Raji (cell line): Measurements from ENCODE around the gene BAHD1.

ENCODE experiments used
- POLR2A ChIP-seq: IDR thresholded peaks from 2 replicates; pipeline ENCODE4 v1.6.1; 2011; ENCODE audit warnings: low read depth, low read length, control low read depth; ENCODE audit not compliant: insufficient read depth

Gene BAHD1

GRCh38 chr15:40450047-40450446, 9.3 kb downstream of the BAHD1 start:
- no peak for TF ChIP-seq POLR2A

DNA sequence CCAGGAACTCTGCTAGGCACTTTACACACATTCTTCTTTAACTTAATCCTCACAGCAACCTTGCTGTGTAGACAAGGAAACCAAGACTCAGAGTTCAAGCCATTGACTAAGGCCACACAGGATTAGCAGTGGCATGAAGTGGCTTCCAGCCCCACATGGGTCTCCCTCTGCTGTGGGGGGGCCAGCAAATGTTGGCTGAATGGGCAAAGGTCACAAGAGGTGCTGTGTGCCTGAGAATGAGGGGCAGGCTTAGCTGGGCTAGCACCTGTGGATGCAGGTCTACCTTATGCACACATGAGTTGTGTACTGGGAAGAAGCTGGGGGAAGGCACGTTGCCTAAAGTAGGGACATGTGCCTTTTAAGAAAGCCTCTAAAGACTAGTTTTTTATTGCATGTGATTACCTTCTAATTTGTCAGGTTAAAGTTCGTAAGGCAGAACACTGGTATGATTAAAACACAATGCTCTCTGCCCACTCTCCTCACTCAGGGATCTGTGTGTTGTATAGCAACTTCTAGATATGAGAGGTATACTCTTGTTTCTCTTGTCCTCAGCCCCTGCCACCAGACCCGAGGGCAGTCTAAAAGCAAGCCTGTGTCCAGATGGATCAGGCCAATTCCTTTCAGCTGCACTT, 10.9 kb downstream of the BAHD1 start:
- no peak for TF ChIP-seq POLR2A

- no peak for TF ChIP-seq POLR2A
Measured at GRCh38 chr15:40452296-40453090, 11.7 kb downstream of the BAHD1 start.

GRCh38 chr15:40454904-40455391, 14.2 kb downstream of the BAHD1 start:
- no peak for TF ChIP-seq POLR2A

DNA sequence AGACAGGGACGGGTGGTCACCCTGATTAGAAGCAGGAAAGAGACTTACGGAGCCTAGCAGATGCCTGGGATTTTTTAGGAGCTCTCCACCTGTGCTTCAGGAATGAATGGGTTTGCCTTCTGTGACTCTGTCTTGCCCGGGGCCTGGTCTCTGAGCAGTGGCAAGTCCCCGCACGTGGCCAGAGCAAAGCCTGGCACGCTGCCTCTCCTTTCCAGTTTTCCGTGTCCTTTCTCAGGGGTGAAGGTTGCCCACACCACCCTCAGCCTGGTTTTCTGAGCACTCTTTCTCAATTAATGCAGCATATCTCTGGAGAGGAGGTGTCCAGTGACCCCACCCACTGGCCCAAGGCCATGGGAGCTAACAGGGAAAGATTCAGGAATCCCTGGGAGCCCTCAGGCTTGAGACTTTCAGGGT, 15.6 kb downstream of the BAHD1 start:
- TF ChIP-seq POLR2A, result no peak

- TF ChIP-seq POLR2A, result no peak
Measured at GRCh38 chr15:40456738-40457137, 16.0 kb downstream of the BAHD1 start.

DNA sequence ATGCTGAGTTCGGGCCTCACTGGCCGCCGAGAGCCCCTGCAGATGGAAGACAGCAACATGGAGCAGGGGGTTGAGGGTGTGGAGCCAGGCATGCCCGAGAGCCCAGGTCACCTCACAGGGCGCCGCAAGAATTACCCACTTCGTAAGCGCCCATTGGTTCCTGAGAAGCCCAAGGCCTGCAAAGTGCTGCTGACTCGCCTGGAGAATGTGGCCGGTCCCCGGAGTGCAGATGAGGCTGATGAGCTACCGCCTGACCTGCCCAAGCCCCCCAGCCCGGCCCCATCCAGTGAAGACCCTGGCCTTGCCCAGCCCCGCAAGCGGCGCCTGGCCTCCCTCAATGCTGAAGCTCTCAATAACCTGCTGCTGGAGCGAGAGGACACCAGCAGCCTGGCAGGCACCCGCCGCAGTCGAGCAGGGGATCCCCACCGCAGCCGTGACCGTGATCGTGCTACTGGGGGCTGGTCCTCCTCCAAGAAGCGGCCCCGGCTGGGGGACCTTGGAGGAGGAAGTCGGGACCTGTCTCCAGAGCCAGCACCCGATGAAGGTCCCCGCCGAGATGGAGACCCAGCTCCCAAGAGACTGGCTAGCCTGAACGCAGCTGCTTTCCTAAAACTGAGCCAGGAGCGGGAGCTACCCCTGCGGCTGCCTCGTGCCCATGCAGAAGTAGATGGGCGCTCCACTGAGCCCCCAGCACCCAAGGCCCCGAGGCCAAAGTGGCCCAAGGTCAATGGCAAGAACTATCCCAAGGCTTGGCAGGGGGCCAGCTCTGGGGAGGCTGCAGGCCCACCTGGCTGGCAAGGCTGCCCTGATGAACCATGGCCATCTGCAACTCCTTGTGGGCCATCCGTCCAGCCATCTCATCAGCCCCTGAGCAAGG, 18.0 kb downstream of the BAHD1 start:
- TF ChIP-seq POLR2A, result no peak

DNA sequence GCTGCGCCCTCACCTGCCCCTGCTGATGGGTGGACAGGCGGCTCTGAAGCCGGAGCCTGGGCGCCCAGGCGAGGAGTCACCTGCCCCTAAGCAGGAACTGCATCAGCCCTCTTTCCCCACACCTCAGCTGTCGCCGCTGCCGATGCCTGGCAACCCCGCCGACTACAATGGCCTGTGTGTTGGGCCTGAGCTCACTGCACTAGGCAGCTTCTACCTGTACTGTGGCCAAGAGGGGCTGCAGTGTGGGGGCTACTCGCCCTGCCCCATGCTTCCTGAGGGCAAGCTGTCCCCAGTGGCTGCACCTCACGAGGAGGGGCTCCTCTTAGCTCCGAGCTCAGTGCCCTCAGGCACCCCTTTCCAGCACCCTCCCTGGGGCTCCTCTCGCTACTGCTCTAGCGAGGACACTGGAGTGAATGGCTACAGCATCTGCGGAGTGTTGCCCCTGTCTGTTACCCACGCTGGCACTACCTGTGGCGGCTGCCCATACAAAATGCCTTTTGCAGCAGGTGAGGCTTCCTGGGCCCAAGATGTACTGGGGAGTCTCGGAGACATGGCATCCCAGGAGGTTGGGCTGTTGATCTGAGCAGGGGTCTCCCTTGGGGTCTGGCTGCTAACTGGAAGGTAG, 18.8 kb downstream of the BAHD1 start:
- no peak for TF ChIP-seq POLR2A

- TF ChIP-seq POLR2A, result no peak
Measured at GRCh38 chr15:40460404-40460803, 19.7 kb downstream of the BAHD1 start.

DNA sequence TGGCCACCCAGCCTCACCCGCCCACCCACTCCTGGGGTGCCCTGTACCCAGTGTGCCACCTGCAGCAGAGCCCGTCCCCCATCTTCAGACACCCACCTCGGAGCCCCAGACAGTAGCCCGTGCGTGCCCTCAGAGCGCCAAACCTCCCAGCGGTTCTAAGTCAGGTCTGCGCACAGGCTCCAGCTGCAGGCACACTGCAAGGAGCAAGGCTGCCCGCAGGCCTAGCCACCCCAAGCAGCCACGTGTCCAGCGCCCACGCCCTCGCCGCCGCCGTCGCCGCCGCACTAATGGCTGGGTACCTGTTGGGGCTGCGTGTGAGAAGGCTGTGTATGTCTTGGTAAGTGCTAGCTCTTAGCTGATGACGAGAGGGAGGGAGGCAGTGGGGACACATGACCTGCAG, 21.2 kb downstream of the BAHD1 start:
- TF ChIP-seq POLR2A, result no peak

DNA sequence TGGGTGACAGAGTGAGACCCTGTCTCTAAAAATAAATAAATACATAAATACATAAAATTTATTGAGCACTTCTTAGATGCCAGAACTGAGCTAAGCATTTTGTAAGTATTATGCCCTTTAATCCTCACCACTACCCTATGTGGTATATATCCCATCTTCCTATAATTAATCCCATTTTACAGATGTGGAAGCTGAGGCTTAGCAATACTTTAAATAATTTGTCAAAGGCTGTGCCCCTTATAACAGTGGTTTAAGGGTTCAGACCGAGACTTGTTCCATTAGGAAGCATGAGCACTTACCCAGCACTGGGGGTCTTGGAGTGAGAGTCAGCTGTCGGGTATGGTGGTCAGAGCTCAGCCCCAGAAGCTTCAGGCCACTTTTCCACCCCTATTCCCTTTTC, 22.5 kb downstream of the BAHD1 start:
- no peak for TF ChIP-seq POLR2A

GRCh38 chr15:40463886-40464545, 23.3 kb downstream of the BAHD1 start:
- no peak for TF ChIP-seq POLR2A

- no peak for TF ChIP-seq POLR2A
Measured at GRCh38 chr15:40464595-40465185, 23.9 kb downstream of the BAHD1 start.

DNA sequence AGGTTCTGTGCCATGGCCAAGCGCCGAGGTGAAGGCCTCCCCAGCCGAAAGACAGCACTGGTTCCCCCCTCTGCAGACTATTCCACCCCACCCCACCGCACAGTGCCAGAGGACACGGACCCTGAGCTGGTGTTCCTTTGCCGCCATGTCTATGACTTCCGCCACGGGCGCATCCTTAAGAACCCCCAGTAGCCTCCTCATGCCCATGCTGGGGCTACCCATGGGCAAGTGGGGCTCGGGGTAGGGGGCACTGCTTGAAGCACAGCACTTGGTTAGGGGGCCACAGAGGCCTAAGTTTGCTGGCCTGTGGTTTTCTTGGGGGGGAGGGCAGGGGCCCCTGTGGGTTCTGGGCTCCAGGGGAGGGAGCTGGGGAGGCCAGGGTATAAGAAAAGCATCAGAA, 25.2 kb downstream of the BAHD1 start:
- TF ChIP-seq POLR2A, result no peak

- TF ChIP-seq POLR2A, result no peak
Measured at GRCh38 chr15:40466426-40467260, 25.9 kb downstream of the BAHD1 start.
